Heart left ventricle (tissue), 16 donors: ENCODE data around the gene ZNG1C. TPM values are rescaled to one million over a fixed set of nuclear protein-coding genes. Genes with fewer than 3 reads are reported as not detected.
"Not testable (repeated sequence)": the region's sequence is repeated elsewhere in the genome, so short reads cannot be mapped to it uniquely, and the experiment has no call there.

ENCODE experiments used
- ATAC-seq, 4 donors: fragments of 200-7000 bp; cut with Tn5 transposase; one replicate each; pipeline ENCODE4 v1.9.1; 2020 to 2022; ENCODE audit warnings: moderate library complexity in 4 of 4, mild to moderate bottlenecking in 3 of 4, moderate number of reproducible peaks in 1 of 4
- DNase-seq, 5 donors: peaks; one replicate each; pipeline ENCODE4 v3.0.0-alpha.2; 2020
- H3K27ac ChIP-seq, 12 donors: fragments of 200-600 bp; sonication (generic) in 4 of 12; one replicate each; pipeline versions ENCODE4 v1.5.0 to v1.8.0; 2016 to 2022; ENCODE audit warnings: mild to moderate bottlenecking in 2 of 12
- H3K27me3 ChIP-seq, 9 donors: fragments of 200-600 bp; sonication (generic) in 2 of 9; one replicate each; pipeline versions ENCODE4 v1.5.1 to v1.8.0; 2016 to 2022; ENCODE audit warnings: mild to moderate bottlenecking in 3 of 9
- H3K36me3 ChIP-seq, 9 donors: fragments of 200-600 bp; sonication (generic) in 2 of 9; one replicate each; pipeline versions ENCODE4 v1.5.0 to v1.8.0; 2018 to 2022; ENCODE audit warnings: mild to moderate bottlenecking in 2 of 9
- H3K4me1 ChIP-seq, 12 donors: fragments of 200-600 bp; sonication (generic) in 4 of 12; one replicate each; pipeline versions ENCODE4 v1.5.0 to v1.8.0; 2016 to 2022; ENCODE audit warnings: mild to moderate bottlenecking in 3 of 12
- H3K4me3 ChIP-seq, 12 donors: fragments of 200-600 bp; sonication (generic) in 4 of 12; one replicate each; pipeline versions ENCODE4 v1.5.0 to v1.8.0; 2017 to 2022; ENCODE audit warnings: mild to moderate bottlenecking in 9 of 12, moderate library complexity in 4 of 12
- H3K9me3 ChIP-seq, 12 donors: fragments of 200-600 bp; sonication (generic) in 4 of 12; one replicate each; pipeline versions ENCODE4 v1.5.0 to v1.8.0; 2016 to 2022; ENCODE audit warnings: mild to moderate bottlenecking in 1 of 12
- WGBS, 4 donors: extraction: QIAGEN DNeasy Blood & Tissue Kit in 2 of 4; methylation state at CpG; one replicate each; pipeline versions ENCODE4 v1.1.5 to v1.1.7; 2013 to 2018; 5-methylcytosine and 5-hydroxymethylcytosine counted together
- intact Hi-C, 10 donors: fragments of 100-400 bp; cut with DNase I; formaldehyde crosslinking; loops; one replicate each; pipeline versions ENCODE4 v1.11.1 to v1.14.2; 2022
- polyA plus RNA-seq, 2 donors: library from polyadenylated mRNA; stranded (reverse); fragments of 200-250 nt; gene quantifications; one replicate each; pipeline ENCODE4 v1.2.3, GENCODE V29; 2013
- total RNA-seq, 9 donors: library from RNA; depleted of rRNA in 2 of 9; stranded (reverse); fragments of >200 nt in 2 of 9; fragmentation: NEBNext Ultra II Directional in 3 of 9; extraction: Animal tissue kit (Norgen Biotek cat#: 25700) in 3 of 9; gene quantifications; one replicate each; pipeline versions ENCODE4 v1.1.0 to v1.2.4, GENCODE V29; 2016 to 2023
- TF ChIP-seq, protein P1 (sequence below), 12 donors: fragments of 200-600 bp; sonication (generic) in 4 of 12; IDR thresholded peaks; one replicate each; pipeline versions ENCODE4 v1.5.0 to v1.8.0; 2018 to 2022; ENCODE audit warnings: antibody characterized with exemption in 12 of 12, mild to moderate bottlenecking in 5 of 12
- donor health status: ischemic (EF 13 %, LVEDD 7.1; RV severe dilation, severe dysfunction).
- donor health status: healthy with polysubstance abuse.
- donor health status: DM: no; HTN: yes; CAD: no.
- donor health status: DM: no; HTN: no; CAD: no.
- donor health status: ischemic (EF 25% LVEDD 6.9; RV normal size, moderate dysfunction).
- donor health status: ischemic (EF 25% LVEDD 5.7; RV mildly dilated, moderate dysfunction).
- donor health status: healthy.
- donor health status: DM: yes; HTN: yes; CAD: no.
- donor health status: ischemic (EF 35%, LVEDD 5.7; RV mildly dilated, moderate dysfunction).
- donor health status: nonischemic (EF 11% LVEDD 7.7; RV severe dilation, severe dysfunction).
- donor health status: DM: yes; HTN: yes; CAD: no.
- donor health status: PGD.
- donor health status: ischemic (EF 29% LVEDD 5.4; RV normal size, mild dysfunction).
- donor health status: nonischemic (EF 23%, LVEDD 6.1; RV moderate dilation, normal function).

ZNG1C gene
- total and polyA plus RNA-seq, 11 donors: 3.9 to 17.6 (median 6.5) TPM

DNA sequence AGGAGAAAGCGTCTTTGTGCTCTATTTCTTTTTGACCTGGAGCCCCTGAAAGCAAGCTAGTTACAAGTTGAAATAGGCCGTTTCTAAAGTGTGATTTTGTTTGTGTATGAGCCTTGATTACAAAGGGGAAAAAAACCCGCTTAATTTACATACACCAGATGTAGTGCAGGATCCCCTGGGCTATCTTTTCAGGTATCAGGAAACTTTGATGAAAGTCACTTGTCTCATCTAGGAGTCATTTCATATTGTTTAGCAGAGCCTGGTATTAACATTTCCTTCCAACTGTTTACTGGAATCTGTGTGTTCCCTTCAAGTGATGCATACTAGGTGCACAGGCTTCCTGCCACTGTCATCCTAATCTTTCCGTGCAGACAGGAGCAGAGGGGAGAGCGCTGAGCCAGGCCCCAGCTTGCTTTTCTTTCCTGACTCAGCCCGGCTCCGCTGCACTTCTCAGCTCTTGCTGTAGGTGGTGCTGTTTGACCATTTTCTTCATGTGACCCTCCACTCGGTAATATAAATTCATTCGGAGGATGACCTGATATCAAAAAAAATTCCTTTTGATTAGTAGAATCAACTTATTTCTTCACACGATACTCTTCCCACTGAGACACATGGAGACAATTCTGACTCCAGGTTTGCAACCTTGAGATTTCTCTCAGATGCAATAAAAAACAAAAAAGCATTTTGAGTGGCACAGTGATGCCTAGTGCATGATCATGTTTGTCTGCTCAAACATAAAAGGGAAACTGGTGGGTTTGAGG lies 100.7 kb downstream of the ZNG1C start:
- intact Hi-C loops: loop anchor here in 1 of 10 donors (10.0 kb wide), 1 partner anchor 222 kb away; no protein-coding TSS in a partner anchor
- not testable (repeated sequence) for H3K4me3 ChIP-seq, H3K36me3 ChIP-seq, H3K4me1 ChIP-seq, H3K27me3 ChIP-seq, H3K9me3 ChIP-seq, DNase-seq, H3K27ac ChIP-seq
- TF ChIP-seq, protein P1, sequence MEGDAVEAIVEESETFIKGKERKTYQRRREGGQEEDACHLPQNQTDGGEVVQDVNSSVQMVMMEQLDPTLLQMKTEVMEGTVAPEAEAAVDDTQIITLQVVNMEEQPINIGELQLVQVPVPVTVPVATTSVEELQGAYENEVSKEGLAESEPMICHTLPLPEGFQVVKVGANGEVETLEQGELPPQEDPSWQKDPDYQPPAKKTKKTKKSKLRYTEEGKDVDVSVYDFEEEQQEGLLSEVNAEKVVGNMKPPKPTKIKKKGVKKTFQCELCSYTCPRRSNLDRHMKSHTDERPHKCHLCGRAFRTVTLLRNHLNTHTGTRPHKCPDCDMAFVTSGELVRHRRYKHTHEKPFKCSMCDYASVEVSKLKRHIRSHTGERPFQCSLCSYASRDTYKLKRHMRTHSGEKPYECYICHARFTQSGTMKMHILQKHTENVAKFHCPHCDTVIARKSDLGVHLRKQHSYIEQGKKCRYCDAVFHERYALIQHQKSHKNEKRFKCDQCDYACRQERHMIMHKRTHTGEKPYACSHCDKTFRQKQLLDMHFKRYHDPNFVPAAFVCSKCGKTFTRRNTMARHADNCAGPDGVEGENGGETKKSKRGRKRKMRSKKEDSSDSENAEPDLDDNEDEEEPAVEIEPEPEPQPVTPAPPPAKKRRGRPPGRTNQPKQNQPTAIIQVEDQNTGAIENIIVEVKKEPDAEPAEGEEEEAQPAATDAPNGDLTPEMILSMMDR (IDR thresholded peaks at IDR 0.05): peak in 10 of 12 donors; percentile 7 to 40 (median 29)
- peak; percentile 73 to 92 (median 88) for ATAC-seq
- WGBS, 4 donors: 12 to 23% (median 15%) methylated on average over 4 to 7 of the region's 10 CpGs

DNA sequence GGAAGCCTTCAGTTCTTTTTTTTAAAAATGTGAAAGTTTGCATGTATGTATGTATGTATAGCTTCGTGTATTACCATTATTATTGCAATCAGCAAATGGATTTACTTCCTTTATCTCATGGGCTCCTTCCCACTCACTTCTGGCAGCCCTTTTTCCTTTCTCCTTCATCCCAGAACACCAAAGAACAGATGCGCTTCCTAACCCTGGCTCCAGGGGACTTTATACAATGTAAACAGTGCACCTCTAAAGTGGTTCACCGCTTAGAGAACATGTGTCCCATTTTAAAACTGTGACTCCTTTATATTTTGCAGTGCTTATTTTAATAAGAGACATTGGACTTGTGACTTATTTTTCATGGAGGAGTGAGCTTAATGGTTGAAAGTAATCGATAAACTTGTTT lies 101.5 kb downstream of the ZNG1C start:
- 63 to 75% (median 74%) methylated on average over 3 of the region's 4 CpGs for WGBS, 4 donors

DNA sequence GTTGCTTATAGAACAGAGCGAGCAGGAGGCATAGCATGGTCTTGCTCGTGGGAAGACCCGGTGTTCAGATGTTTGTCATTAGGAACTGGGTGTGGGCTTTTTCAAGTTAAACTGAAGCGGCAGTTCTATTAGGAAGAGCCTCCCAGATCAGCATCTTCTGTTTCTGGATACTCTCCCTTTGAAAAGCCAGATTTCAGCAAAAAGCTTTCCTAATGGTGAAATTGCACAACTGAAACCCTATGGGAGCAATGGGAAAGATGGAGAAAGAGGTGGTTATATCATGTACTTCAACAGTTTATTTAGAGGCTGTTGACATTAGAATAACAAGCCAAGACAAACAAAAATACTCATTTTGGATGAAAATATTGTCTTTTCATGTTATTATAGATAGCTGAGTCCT lies 102.2 kb downstream of the ZNG1C start:
- not testable (repeated sequence) for H3K36me3 ChIP-seq, H3K27ac ChIP-seq, H3K27me3 ChIP-seq, H3K4me1 ChIP-seq, H3K4me3 ChIP-seq, DNase-seq, H3K9me3 ChIP-seq
- peak in 2 of 4 donors; percentile 6 to 43 for ATAC-seq
- WGBS, 4 donors: 48 to 65% (median 60%) methylated on average over 3 of the region's 4 CpGs
- intact Hi-C loops: loop anchor here in 1 of 10 donors (10.0 kb wide), 1 partner anchor 221 kb away; no protein-coding TSS in a partner anchor

More for the DNA sequence above, 101.5 kb downstream of the ZNG1C start:
- intact Hi-C loops: loop anchor here in 1 of 10 donors (10.0 kb wide), 1 partner anchor 222 kb away; no protein-coding TSS in a partner anchor
- not testable (repeated sequence) for H3K27me3 ChIP-seq, ATAC-seq, H3K4me1 ChIP-seq, H3K27ac ChIP-seq, H3K4me3 ChIP-seq, H3K9me3 ChIP-seq, DNase-seq, H3K36me3 ChIP-seq

Other genes with a start within 250 kb of the ZNG1C start
- not detected for gene FOXD4L3, start 60.9 kb downstream of the ZNG1C start, total RNA-seq
- gene FOXD4L3, start 60.9 kb downstream of the ZNG1C start, polyA plus RNA-seq: not detected
- gene PGM5, start 114.6 kb downstream of the ZNG1C start, total RNA-seq: 100 to 1,000 TPM; 144 to 228 (median 177) TPM
- 10 to 100 TPM; 41.4 to 81.7 TPM for gene PGM5, start 114.6 kb downstream of the ZNG1C start, polyA plus RNA-seq